CMK (cell line): Measurements from ENCODE around the gene FANCI.

Experiments
- DNase-seq: peaks from one replicate; pipeline ENCODE4 v3.0.0-alpha.2; 2010; ENCODE audit warnings: low read depth

The FANCI gene

DNA sequence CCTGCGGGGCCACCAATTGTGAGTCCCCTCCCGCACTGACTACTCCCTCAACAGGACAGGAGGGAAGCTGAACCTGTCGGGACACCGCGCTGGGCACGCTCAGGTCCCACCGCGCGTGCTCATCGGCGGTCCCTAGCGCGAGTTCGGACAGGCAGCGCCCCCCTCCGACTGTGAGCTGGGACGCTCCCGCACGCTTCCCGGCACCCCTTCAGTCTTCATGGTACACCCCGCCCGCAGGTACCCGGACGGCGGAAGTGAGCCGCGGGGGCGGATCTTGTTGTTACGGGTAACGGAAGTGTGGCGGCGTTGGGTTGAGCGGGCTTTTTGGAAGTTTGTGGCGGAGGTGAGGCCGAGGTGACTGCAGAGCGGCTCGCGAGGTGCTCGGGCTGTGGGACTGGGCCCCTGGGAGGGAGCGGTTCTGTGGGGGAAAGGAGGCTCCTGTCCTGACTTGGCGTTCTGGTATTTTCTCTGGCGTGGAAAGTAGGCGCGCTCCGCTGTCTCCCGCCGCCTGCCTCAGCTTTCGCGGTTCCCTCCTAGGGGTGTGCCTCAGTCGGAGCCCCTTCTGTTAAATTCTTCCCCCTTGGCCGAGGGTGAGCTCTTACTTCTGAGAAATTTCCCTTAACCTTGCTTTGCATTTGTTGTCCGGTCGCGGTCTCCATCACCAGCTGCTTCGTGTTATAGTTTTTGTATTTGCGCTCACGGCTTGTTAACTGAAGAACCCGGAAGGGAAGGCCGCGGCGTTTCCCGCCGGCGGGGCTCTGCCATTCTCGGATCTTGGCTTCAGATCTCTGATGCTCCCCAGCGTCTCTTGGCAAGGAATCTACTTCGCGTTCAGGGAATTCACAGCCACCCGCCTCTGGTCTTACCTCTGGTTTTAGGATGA, at the start of gene FANCI:
Gene FANCI (plus strand): TSS at position 289 of the 883 bp plus-strand sequence. CDS start 3,669 bp downstream, outside the sequence.
- peak; percentile 96 for DNase-seq

- no peak for DNase-seq
Observed at GRCh38 chr15:89194608-89195007, 49.2 kb upstream of the FANCI start.

DNA sequence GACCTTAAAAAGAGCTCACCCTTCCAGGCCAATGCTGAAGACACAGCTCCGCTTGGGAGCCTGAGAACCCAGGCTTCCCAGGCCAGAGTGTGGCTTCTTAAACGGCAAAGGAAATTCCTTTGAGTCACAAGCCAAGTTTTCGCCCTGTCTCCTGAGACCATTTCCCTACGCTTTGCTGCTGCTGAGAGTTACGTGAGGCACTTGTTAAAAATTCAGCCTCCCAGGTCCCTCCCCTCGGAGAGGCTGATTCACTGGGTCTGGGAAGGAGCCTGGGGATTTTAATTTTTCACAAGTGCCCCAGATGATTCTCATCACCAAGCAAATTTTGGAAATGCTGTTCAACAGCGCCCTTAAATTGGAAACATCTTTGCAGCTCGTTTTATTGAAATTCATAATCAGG, 47.9 kb upstream of the FANCI start:
- DNase-seq, result no peak

- no peak for DNase-seq
Observed at GRCh38 chr15:89196241-89196640, 47.5 kb upstream of the FANCI start.

GRCh38 chr15:89196994-89197393, 46.8 kb upstream of the FANCI start:
- no peak for DNase-seq

- no peak for DNase-seq
Observed at GRCh38 chr15:89197503-89197971, 46.2 kb upstream of the FANCI start.

DNA sequence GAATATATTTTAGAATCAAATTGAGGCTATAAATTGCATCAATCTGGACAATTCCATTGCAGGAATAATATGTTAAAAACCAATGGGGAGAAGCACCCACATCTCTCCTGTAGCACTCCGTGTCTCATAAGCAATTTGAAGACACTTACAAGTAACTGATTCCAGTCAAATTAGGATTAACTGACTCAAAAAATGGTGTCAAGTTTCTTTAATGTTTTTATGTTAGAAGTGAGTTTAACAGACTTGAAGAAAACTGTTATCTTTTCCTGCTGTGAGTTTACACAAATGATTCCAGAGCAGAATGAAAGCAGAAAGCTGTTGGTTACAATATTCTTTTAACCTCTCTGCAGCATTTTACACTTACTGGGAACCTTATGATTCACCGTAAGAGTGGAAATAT, 45.6 kb upstream of the FANCI start:
- DNase-seq, result no peak

DNA sequence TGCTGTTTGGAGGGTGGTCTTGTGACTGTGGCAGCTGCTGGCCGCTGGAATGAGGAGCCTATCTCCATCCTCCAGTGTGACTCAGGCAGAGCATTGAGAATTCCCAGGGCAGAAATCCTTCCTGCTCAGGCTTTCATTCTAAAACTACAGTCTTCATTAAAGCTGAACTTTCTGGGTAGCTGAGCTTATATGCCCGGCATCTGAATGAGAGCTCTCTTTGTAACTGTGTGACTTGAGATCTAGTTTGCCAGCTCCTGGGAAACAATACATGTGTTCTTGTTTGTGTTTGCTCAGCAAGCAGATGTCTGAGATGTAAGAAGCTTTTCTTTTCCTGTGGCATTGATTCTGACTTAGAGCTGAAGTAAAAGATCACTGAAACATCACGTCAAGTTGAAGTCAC, 44.8 kb upstream of the FANCI start:
- no peak for DNase-seq

DNA sequence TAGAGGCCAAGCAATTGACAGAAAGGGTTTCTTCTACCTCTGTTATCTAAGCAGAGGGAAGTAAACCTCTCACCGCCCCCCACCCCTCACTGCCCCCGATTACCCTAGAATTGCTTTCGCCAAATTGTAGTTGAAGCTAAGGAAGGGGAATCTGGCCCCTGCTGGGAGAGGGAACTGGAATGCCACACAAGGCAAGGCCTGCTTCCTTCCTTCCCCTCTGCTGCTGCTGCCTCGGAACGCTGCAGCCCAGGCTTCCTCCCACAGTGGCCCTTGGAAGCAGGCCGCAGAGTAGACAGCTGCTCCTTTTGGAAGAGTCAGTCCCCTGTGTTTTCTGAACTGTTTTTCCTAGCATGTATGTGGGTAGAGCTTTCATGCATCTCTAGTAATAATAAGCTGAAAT, 44.0 kb upstream of the FANCI start:
- DNase-seq, result no peak

DNA sequence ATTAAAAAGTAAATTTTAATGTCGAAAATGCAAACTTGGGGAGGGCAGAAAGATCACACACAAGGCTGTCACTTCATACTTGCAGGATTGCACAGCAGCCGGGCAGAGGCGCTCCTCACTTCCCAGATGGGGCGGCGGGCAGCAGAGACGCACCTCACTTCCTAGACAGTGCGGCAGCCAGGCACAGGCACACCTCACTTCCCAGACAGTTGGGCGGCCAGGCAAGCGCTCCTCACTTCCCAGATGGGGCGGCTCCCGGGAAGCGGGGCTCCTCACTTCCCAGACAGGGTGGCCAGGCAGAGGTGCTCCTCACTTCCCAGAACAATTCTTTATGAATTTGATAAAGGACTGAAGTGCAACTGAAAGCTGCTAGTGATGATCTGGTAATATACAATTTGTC, 43.6 kb upstream of the FANCI start:
- no peak for DNase-seq

GRCh38 chr15:89201465-89202005, 42.2 kb upstream of the FANCI start:
- DNase-seq, result no peak

DNA sequence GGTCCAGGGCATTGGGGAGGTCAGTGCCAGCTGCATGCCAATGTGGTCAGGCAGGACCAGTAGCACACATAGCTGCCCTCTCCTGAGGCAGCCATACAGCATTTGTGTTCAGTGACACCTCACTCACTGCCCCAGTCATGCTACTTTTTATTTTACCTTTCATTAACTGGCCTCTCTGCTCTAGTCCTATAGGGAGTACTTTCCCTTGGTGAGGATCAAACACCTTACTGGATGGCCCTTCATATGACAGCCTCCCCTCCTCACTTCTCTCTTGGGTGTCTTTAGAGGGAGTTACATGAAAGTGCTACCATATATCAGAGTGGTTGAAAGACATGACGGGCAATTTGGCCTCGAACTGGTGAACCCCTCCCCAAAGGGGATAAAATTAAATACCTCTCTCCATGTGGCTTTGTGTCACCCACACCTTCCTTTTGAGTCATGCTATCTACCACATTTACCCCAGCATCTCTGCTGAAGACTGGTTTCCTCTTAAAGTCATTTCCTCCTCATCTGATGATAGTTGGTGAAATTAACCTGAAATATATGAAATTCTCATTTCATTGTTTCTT, 40.0 kb upstream of the FANCI start:
- no peak for DNase-seq

DNA sequence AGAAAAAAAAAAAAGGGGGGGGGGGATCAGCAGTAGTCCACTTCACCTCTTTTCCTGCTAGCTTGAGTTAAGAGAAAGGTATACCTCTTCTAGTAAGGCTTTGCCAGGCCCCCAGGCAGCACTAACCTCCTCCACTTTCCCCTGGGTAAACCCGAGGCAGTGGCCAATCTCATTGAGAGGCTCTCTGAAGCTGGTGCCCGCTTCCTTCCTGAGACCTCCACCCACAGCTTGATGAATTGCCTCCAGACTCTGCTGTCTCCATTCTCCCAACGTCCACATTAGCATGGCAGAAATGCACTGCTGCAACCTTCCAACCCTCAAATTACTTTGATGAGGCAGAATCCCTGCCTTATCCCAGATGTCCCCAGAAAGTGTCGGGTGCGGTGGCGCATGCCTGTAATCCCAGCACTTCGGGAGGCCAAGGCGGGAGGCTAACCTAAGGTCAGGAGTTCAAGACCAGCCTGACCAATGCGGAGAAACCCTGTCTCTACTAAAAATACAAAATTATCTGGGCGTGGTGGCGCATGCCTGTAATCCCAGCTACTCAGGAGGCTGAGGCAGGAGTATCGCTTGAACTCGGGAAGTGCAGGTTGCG, 37.7 kb upstream of the FANCI start:
- no peak for DNase-seq

- DNase-seq, result peak; percentile 67
Observed at GRCh38 chr15:89206908-89207331, 36.9 kb upstream of the FANCI start.

DNA sequence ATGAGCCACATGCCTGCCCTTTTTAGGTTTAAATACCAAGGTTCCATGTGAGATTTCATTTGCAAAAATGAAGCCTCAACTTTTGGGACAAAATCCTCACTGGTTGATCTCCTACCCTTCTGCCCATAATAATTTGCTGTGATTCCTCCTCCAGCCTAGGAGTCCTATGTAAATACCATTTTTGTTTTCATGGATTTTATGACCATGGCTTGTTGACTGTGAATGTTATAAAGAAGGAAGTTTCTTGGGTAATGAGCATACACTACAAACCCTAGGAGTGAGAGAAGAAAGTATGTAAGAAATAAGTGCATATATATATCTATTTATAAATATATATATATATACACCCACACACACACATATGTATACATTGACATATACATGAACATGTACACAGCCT, 35.5 kb upstream of the FANCI start:
- DNase-seq, result no peak

DNA sequence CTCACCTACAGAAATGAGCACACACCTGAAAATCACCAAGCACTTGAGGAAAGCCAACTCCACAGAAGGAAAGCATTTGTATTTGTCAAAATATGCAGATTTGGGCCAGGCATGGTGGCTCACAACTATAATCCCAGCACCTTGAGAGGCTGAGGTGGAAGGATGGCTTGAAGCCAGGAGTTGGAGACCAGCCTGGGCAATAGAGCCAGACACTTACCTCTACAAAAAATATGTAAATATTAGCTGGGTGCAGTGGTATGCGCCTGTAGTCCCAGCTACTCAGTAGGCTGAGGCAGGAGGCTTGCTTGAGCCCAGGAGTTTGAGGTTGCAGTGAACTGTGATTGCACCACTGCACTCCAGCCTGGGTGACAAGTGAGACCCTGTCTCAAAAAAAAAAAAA, 34.7 kb upstream of the FANCI start:
- no peak for DNase-seq

DNA sequence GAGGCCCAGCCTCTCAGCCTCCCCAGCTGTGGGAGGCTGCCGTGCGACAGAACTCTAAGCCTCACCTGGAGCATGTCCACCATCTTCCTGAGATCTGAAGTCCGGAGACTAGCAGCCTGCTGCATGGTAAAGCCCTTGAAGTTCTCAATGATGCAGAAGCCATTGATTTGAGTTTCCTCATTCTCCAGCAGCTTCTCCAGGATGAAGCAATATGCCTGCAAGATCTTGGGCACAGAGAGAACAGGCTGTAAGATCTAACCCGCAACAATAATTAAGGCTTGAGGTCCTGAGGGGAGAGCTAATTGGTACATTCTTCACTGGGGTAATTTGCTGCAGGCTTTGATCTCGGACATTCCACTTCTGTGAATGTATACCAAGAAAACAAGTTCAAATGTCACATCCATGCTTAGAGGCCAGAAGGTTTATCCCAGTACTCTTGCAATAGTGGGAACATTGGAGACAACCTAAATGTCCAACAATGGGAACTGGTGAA, 32.1 kb upstream of the FANCI start:
- no peak for DNase-seq

DNA sequence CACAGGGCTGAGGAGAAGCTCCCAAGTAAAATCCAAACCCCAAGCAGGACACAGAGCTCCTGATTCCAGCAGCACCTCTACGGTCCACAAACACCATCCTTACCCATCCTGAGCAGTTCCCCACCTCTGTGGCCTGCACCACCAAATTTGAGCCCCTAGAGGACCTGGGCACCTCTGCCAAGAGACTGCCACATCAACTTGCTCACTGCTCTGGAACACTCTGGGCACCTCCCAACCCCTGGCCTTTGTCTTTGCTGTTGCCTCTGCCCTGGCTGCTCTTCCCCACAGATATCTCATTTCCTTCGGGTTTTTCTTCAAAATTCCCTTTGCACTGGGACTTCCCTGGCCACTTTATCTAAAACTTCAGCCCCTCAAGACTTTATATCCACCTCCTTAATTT, 28.2 kb upstream of the FANCI start:
- DNase-seq, result no peak

GRCh38 chr15:89217031-89217430, 26.7 kb upstream of the FANCI start:
- no peak for DNase-seq

GRCh38 chr15:89217686-89218376, 25.9 kb upstream of the FANCI start:
- no peak for DNase-seq

GRCh38 chr15:89218531-89218930, 25.2 kb upstream of the FANCI start:
- no peak for DNase-seq

GRCh38 chr15:89221543-89221942, 22.2 kb upstream of the FANCI start, which contains the start of gene RLBP1:
RLBP1 (minus strand) TSS chr15:89221579; CDS start chr15:89218975, 2,604 bp downstream.
- DNase-seq, result no peak
